HUES64 (cell line): Measurements from ENCODE around the gene RPL14.
"Not testable (repeated sequence)": the region's sequence is repeated elsewhere in the genome, so short reads cannot be mapped to it uniquely, and the experiment has no call there.

Source experiments
- H3K27ac ChIP-seq: 2 replicates; pipeline ENCODE4 v1.7.0; 2013; ENCODE audit warnings: low read depth, low read length, inconsistent platforms
- H3K27me3 ChIP-seq: 2 replicates; pipeline ENCODE4 v1.6.1; 2013; ENCODE audit warnings: mild to moderate bottlenecking, low read length; ENCODE audit not compliant: insufficient read depth
- H3K36me3 ChIP-seq: 2 replicates; pipeline ENCODE4 v1.6.1; 2013; ENCODE audit warnings: mild to moderate bottlenecking, low read length; ENCODE audit not compliant: insufficient read depth
- H3K4me1 ChIP-seq: 2 replicates; pipeline ENCODE4 v1.6.1; 2013; ENCODE audit warnings: mild to moderate bottlenecking, low read length, moderate library complexity; ENCODE audit not compliant: insufficient read depth
- H3K4me3 ChIP-seq: 2 replicates; pipeline ENCODE4 v1.5.1; 2013; ENCODE audit warnings: mild to moderate bottlenecking, low read length, moderate library complexity
- H3K9ac ChIP-seq: 2 replicates; pipeline ENCODE4 v1.6.1; 2013; ENCODE audit warnings: mild to moderate bottlenecking, low read depth, low read length
- H3K9me3 ChIP-seq: 2 replicates; pipeline ENCODE4 v1.6.1; 2013; ENCODE audit warnings: low read depth, low read length; ENCODE audit not compliant: insufficient read depth
- WGBS: fragments of 150-250, 120-280 bp; methylation state at CpG from one replicate; pipeline ENCODE4 v1.1.7; 2013; ENCODE audit warnings: missing lambda C conversion rate; 5-methylcytosine and 5-hydroxymethylcytosine counted together

RPL14 gene

GRCh38 chr3:40451551-40451950, 5.6 kb upstream of the RPL14 start:
- no peaks in the 10 kb centered on the region for H3K27me3 ChIP-seq
- no peak overlapping the region; the same call in 1 of the 2 replicates for H3K4me3 ChIP-seq
- no peak overlapping the region for H3K27ac ChIP-seq
- no peaks in the 10 kb centered on the region; the same call in 1 of the 2 replicates for H3K4me1 ChIP-seq
- no peaks in the 10 kb centered on the region for H3K36me3 ChIP-seq
- H3K9ac ChIP-seq = no peak overlapping the region
- H3K9me3 ChIP-seq = no peaks in the 10 kb centered on the region

DNA sequence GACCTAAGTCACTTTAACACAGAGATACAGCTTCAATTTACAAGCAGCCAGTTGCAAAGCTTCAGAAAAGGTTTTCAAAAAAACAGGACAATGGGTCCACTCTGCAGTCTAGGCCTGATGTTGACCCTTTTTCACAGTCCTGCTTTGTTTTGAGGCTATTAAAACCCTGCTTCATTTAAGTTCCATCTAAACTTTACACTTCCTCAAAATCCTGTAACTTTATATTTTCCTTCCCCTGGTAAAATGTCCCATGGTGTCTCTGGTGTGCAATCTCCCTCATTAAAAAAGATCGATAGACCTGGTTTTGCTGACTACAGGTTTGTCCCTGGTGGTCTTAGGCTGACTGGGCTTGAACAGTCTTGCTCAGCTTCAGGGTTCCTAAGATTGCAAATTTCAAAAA, 5.1 kb upstream of the RPL14 start:
- Histone ChIP-seq H3K4me3 (peak overlapping the region; percentile 80), H3K27me3 (no peaks in the 10 kb centered on the region), H3K9me3 (no peaks in the 10 kb centered on the region), H3K4me1 (no peaks in the 10 kb centered on the region; the same call in 1 of the 2 replicates), H3K36me3 (no peaks in the 10 kb centered on the region), H3K9ac (no peak overlapping the region), H3K27ac (no peak overlapping the region)
- WGBS = 95% methylated on average over 1 of the region's 1 CpG

GRCh38 chr3:40452562-40452875, 4.6 kb upstream of the RPL14 start:
- H3K36me3 ChIP-seq = no peaks in the 10 kb centered on the region
- no peaks in the 10 kb centered on the region for H3K9me3 ChIP-seq
- 7% methylated on average over 7 of the region's 7 CpGs for WGBS
- peak overlapping the region; percentile 80 for H3K27ac ChIP-seq
- H3K27me3 ChIP-seq = no peaks in the 10 kb centered on the region
- H3K4me3 ChIP-seq = peak overlapping the region; percentile 80
- H3K4me1 ChIP-seq = no peaks in the 10 kb centered on the region; the same call in 1 of the 2 replicates
- peak overlapping the region; percentile 71 for H3K9ac ChIP-seq

DNA sequence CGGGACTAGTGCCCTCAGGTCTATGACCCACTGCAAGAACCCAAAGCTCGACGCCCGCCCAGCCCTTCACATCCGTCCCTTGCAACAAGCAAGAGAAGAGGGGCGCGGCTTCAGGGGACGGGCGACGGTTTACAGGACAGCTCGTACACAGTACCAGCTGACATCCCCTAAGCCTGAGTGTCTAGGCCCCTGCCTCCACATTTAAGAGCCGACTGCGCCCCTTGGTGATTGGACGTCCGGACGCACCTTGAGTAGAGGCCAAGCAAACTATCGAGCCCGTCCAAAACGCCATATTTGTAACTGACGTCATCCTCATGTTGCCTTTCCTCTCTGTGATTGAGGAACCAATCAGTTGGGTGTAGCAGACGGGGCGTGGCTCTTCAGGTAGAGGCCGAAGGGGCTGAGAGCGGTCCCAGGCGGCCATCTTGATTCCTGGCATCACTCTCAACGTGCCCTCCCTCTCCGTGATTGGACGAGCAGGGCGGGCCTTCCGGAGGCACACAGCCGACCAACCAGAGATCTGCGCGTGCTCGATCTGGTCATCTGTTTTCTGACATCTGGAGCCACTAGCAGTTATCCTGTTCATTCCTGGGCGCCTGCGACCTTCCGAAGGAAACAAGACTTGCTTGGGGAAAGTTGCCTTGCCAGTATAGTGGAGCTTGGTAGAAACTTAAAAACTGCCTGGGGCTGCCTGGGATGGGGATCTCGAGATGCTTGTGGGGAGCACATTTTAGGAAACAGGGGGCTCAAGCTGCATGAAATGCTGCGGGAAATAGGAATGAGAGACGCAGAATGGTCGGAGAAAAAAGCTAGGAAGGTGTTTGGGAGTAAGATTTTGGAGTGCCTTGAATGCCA, 4.0 kb upstream of the RPL14 start:
- no peaks in the 10 kb centered on the region for H3K9me3 ChIP-seq
- peaks cover 2% of the 10 kb centered on the region for H3K4me1 ChIP-seq
- peaks cover 4% of the 10 kb centered on the region for H3K36me3 ChIP-seq
- H3K27me3 ChIP-seq = no peaks in the 10 kb centered on the region
- WGBS = under 1% methylated on average over 41 of the region's 41 CpGs
- H3K9ac ChIP-seq = peak overlapping the region; percentile 71
- H3K27ac ChIP-seq = peak overlapping the region; percentile 80
- peak overlapping the region; percentile 80 for H3K4me3 ChIP-seq

DNA sequence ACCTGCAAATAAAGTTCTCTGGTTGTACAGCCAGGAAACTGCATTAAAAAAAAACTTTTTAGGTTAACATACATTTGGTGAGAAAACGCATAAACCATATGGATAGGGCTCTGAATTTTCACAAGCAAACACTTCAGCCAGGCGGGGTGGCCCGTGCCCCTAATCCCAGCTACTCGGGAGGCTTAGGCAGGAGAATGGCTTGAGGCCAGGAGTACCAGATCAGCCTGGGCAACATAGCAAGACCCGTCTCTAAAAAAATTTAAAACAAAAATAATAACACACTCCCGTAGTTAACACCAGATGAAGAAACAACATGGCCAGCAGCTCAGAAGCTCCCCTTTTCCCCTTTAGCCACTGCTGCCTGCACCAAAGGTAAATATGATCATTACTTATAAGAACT, 3.2 kb upstream of the RPL14 start:
- H3K36me3 ChIP-seq = peaks cover 12% of the 10 kb centered on the region
- peaks cover 7% of the 10 kb centered on the region for H3K4me1 ChIP-seq
- peak overlapping the region; percentile 80 for H3K4me3 ChIP-seq
- H3K9me3 ChIP-seq = no peaks in the 10 kb centered on the region
- no peaks in the 10 kb centered on the region for H3K27me3 ChIP-seq
- WGBS = 47% methylated on average over 6 of the region's 6 CpGs
- no peak overlapping the region; the same call in 1 of the 2 replicates for H3K27ac ChIP-seq
- peak overlapping the region; percentile 30; the same call in 1 of the 2 replicates for H3K9ac ChIP-seq

GRCh38 chr3:40455328-40455727, 1.8 kb upstream of the RPL14 start:
- 94% methylated on average over 4 of the region's 4 CpGs for WGBS
- H3K9ac ChIP-seq = no peak overlapping the region
- H3K36me3 ChIP-seq = peaks cover 25% of the 10 kb centered on the region
- H3K27me3 ChIP-seq = no peaks in the 10 kb centered on the region
- peaks cover 7% of the 10 kb centered on the region for H3K4me1 ChIP-seq
- H3K4me3 ChIP-seq = no peak overlapping the region
- H3K9me3 ChIP-seq = no peaks in the 10 kb centered on the region
- H3K27ac ChIP-seq = no peak overlapping the region

- peak overlapping the region; percentile 54 for H3K27ac ChIP-seq
- peaks cover 7% of the 10 kb centered on the region for H3K4me1 ChIP-seq
- H3K4me3 ChIP-seq = peak overlapping the region; percentile 76
- H3K27me3 ChIP-seq = no peaks in the 10 kb centered on the region
- H3K9me3 ChIP-seq = no peaks in the 10 kb centered on the region
- 74% methylated on average over 29 of the region's 29 CpGs for WGBS
- peak overlapping the region; percentile 98 for H3K9ac ChIP-seq
- peaks cover 36% of the 10 kb centered on the region for H3K36me3 ChIP-seq
These were observed 730 bp upstream of the RPL14 start for GRCh38 chr3:40456279-40456939.

- peaks cover 7% of the 10 kb centered on the region for H3K4me1 ChIP-seq
- H3K4me3 ChIP-seq = peak overlapping the region; percentile 76
- H3K9me3 ChIP-seq = no peaks in the 10 kb centered on the region
- peak overlapping the region; percentile 27; the same call in 1 of the 2 replicates for H3K27ac ChIP-seq
- 86% methylated on average over 4 of the region's 4 CpGs for WGBS
- peak overlapping the region; percentile 98 for H3K9ac ChIP-seq
- H3K27me3 ChIP-seq = no peaks in the 10 kb centered on the region
- H3K36me3 ChIP-seq = peaks cover 56% of the 10 kb centered on the region
These were observed 1.3 kb downstream of the RPL14 start for GRCh38 chr3:40458473-40458872.

DNA sequence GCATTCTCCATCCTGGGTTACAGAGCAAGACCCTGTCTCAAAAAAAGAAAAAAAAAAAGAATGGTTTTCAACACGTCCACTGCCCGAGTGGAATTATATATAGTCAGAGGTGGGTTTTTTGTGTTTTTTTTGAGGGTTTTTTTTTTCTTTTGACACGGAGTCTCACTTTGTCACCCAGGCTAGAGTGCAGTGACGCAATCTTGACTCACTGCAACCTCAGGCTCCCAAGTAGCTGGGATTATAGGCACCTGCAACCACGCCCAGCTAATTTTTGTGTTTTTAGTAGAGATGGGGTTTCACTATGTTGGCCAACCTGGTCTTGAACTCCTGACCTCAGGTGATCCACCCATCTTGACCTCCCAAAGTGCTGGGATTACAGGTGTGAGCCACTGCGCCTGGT, 3.3 kb downstream of the RPL14 start:
- H3K4me1 ChIP-seq, H3K27ac ChIP-seq, H3K9ac ChIP-seq, H3K9me3 ChIP-seq, H3K27me3 ChIP-seq, H3K4me3 ChIP-seq: not testable (repeated sequence)
- H3K36me3 ChIP-seq = peaks cover 74% of the 10 kb centered on the region
- WGBS = 93% methylated on average over 6 of the region's 6 CpGs

GRCh38 chr3:40461161-40461560, 4.0 kb downstream of the RPL14 start:
- Histone ChIP-seq H3K4me1 (peaks cover 7% of the 10 kb centered on the region), H3K4me3 (no peak overlapping the region), H3K27me3 (no peaks in the 10 kb centered on the region), H3K27ac (no peak overlapping the region), H3K9ac (no peak overlapping the region), H3K36me3 (peaks cover 77% of the 10 kb centered on the region), H3K9me3 (no peaks in the 10 kb centered on the region)
- WGBS = 97% methylated on average over 3 of the region's 3 CpGs

- not testable (repeated sequence) for H3K27me3 ChIP-seq, H3K27ac ChIP-seq, H3K9ac ChIP-seq, H3K4me1 ChIP-seq, H3K4me3 ChIP-seq, H3K9me3 ChIP-seq
- WGBS = over 99% methylated on average over 7 of the region's 7 CpGs
- H3K36me3 ChIP-seq = peaks cover 89% of the 10 kb centered on the region
These were observed 5.7 kb downstream of the RPL14 start for GRCh38 chr3:40462838-40463237.
